Measurements from ENCODE around the gene PTGS2. TPM values are rescaled to one million over a fixed set of nuclear protein-coding genes. Genes with fewer than 3 reads are reported as not detected.

The PTGS2 gene
- total RNA-seq: 1 to 10 TPM; 1.9 to 4.8 TPM
- long read RNA-seq, full-length matches to known transcripts: 1 of 1 reads
- long read RNA-seq, partial matches to known transcripts: 0 of 1 reads
- long read RNA-seq, other reads (novel, unspliced or antisense): 0 of 1 reads

DNA sequence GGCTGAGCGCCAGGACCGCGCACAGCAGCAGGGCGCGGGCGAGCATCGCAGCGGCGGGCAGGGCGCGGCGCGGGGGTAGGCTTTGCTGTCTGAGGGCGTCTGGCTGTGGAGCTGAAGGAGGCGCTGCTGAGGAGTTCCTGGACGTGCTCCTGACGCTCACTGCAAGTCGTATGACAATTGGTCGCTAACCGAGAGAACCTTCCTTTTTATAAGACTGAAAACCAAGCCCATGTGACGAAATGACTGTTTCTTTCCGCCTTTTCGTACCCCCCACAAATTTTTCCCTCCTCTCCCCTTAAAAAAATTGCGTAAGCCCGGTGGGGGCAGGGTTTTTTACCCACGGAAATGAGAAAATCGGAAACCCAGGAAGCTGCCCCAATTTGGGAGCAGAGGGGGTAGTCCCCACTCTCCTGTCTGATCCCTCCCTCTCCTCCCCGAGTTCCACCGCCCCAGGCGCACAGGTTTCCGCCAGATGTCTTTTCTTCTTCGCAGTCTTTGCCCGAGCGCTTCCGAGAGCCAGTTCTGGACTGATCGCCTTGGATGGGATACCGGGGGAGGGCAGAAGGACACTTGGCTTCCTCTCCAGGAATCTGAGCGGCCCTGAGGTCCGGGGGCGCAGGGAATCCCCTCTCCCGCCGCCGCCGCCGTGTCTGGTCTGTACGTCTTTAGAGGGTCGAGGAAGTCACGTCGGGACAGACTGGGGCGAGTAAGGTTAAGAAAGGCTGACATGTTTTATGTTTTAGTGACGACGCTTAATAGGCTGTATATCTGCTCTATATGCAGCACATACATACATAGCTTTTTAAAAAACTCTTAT, at the start of gene PTGS2:
TSS of gene PTGS2 (minus strand) at position 179 of the 817 bp plus-strand sequence. CDS start at position 46, 133 bp downstream.
- DNase-seq (peak; percentile 78 to 81), ATAC-seq (peak; percentile 99)
- intact Hi-C loops (cut with DNase I, micrococcal nuclease): loop anchor here in 1 of 2 donors (10.0 kb wide), 1 partner anchor 304 kb away; no protein-coding TSS in a partner anchor

DNA sequence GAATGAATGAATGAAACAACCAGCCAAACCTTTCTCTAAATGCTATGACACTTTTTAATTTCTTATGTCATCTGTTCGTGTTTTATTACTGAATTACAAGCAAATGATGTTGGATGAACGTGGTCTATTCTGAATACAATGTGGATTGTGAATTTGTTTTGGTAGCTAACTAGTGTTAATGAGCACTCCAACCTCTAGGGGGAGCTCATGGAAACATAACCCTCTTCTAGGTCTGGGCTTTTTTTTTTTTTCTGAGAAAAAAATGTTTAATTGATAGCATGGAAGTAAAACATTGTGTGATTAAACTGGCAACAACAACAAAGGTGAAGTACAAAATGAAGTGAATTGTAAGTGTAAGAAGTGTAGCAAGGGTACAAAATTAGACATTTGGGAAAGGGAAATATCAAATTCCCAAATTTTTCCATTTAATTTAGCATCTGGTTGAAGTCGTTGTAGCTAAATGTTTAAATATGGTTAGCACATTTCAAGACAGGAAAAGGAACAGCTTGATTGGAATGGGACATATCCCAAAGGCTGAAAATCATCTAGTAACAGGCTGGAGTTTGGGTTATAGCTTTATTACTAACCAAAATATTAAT, 42.6 kb upstream of the PTGS2 start:
- intact Hi-C loops (cut with DNase I, micrococcal nuclease): no loop called here
- ATAC-seq: no peak
- peak in 1 of 2 donors; percentile 6 for DNase-seq

DNA sequence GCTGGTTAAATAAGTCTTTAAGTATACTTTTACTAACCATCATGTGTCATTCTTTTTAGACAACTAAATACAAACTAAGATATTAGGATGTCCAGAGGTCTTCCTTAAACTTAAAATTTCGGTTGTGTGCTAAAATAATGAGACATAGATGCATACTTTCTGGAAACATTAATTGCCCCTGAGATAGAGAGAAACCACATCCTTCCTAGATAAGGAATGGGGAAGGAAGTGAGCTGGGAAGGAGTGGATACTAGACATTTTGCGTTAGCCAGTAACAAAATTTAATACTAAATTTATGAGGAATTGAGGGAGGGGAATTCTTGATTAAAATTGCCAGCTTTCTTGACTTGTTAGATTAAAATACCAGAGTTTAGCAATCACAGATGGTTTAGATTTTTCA, 37.1 kb upstream of the PTGS2 start:
- DNase-seq (no peak), ATAC-seq (no peak)
- intact Hi-C loops (cut with DNase I, micrococcal nuclease): loop anchor here in 1 of 2 donors (10.0 kb wide), 1 partner anchor 232 kb away; no protein-coding TSS in a partner anchor

DNA sequence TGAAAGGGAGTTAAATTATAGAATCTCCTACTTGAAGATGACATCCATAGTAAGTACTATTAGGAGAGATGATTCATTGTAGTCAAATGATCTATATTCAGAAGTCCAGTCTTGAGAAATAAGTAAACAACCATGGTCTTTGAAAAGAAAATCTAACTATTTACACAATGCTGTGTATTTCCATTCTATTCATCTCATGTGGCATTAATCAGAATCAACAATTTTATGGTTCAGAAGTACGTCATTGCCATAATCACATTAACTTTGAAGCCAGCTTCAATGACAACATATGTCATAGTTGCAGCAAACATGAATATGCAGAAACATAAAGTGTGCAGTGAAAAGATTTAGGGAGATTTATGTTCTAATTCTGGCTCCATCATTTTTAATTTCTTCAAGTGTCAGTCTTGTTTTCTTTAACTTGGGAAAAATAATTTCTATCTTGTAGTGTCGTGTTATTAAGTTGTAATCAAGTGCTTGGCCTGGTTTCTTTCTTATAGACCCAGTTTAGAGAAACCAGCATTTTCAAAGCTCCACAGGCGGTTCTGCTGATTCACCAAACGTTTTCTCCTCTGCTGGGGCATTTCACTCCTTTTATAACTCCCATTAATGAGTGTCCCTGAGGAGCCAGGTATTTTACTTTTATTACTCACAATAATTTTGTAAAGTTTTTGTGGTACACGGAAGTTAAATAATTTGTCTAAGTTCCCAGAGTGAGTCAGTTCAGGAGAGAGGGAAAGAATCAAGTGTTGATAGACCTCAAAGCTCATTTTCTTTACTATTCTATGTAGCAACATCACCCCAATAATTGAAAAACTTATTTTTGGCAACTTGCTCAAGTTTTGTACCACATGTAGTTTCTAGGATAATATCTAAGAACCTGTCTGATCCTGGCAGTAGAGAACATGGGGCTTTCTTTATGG, 35.9 kb upstream of the PTGS2 start:
- intact Hi-C loops (cut with DNase I, micrococcal nuclease): loop anchor here in 1 of 2 donors (10.0 kb wide), 1 partner anchor 231 kb away; no protein-coding TSS in a partner anchor
- DNase-seq (no peak), ATAC-seq (no peak)

DNA sequence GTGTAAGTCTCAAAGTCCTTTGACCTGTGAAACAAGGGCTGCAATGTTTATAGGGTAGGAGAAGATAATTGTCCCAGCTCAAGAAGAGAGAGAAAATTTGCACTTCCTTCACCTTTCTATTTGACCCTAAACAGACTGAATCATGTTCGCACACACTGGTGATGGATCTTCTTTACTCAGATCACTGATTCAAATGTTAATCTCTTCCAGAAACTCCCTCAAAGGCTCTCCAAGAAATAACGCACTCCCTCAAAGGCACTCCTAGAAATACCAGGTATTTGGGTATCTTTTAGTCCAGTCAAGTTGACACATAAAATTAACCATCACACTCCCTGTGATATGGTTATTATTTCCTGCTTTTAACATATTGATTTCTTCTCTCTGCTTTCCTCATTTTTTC, 30.5 kb upstream of the PTGS2 start:
- DNase-seq (no peak), ATAC-seq (no peak)
- intact Hi-C loops (cut with DNase I, micrococcal nuclease): loop anchor here in 1 of 2 donors (10.0 kb wide), 1 partner anchor 226 kb away; no protein-coding TSS in a partner anchor

DNA sequence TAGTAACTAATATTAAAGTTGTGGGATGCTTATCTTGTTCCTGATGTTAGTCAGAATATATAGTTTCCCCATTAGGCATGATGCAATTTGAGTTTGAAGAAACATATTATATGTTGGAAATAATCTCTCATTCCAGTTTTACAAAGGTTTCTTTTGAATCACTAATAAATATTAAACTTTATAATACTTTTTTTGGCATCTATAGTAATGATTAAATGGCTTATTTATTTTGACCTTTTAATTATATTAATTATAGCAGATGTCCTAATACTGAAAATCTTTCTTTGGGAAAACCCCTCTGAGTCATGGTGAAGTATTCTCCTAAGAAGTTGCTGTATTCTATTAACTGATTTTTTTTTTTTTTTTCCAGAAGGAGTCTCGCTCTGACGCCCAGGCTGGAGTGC, 28.5 kb upstream of the PTGS2 start:
- intact Hi-C loops (cut with DNase I, micrococcal nuclease): no loop called here
- DNase-seq (no peak), ATAC-seq (no peak)

DNA sequence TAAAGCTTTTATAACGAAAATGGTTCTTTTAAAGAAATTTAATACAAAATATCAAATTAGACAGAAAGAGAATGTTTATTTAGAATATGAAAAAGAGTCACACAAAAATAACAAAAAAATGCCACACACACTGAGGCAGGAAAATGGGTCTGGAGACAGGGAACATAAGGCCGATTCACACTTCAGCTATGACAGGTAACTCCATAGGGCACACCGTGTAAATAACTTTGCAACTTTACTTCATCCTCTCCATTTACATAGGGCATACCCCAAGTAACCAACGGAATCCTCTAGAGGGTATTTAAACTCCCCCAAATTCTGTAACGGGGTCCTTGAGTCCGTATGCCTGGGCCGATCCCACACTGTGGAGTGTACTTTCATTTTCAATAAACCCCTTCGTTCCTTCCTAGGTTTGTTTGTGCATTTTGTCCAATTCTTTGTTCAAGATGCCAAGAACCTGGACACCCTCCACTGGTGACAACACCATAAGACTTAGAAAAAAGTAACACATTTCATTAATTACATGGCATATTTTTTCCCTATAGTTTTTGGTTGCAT, 23.1 kb upstream of the PTGS2 start:
- DNase-seq: no peak
- intact Hi-C loops (cut with DNase I, micrococcal nuclease): no loop called here
- ATAC-seq: no peak

DNA sequence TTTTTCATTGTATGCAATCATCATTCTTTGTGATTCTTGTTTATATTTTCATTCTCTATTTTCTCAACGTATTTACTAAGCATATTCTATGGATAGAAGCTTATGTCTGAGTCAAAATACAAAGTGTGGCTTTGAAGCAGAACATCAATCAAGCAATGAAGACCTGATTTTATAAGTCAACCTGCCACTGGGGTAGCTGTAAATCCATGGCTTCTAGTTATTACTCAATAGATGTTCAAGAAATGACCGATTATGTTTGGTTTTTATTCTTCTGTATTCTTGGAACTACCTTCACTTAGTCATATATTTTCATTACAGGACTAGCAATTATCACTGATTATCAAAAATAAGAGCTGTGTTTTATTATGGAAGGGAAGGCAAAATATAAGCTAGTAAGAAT, 20.5 kb upstream of the PTGS2 start:
- intact Hi-C loops (cut with DNase I, micrococcal nuclease): no loop called here
- ATAC-seq (no peak), DNase-seq (no peak)

DNA sequence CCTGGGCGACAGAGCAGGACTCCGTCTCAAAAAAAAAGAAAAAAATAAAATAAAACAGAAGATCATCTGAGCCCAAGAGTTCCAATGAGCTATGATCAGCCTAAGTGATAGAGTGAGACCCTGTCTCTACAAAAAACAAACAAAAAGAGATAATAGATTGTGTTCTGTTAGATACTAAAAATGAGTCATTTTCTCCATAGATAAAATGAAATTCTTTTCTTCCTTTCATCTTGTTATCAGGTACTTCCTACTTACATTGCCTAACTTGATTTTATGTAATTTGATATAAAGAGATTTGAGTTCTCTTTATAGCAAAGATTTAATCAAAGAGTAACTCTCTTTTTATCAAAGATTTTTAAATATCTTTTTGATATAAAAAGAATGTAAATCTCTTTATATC, 19.3 kb upstream of the PTGS2 start:
- ATAC-seq (no peak), DNase-seq (no peak)
- intact Hi-C loops (cut with DNase I, micrococcal nuclease): no loop called here

DNA sequence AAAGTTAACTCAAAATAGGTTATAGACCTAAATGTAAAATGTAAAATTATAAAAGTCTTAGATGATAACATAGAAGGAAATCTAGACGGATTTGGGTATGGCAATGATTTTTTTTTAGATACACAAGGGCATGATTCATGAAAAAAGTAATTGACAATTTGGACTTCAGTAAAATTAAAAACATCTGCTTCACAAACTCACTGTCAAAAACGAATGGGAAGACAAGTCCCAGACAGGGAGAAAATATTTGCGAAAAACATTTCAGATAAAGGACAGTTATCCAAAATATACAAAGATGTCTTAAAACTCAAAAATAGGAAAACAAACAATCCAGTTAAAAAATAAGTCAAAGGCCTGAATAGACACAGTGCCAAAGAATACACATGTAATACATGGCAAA, 9.7 kb upstream of the PTGS2 start:
- intact Hi-C loops (cut with DNase I, micrococcal nuclease): loop anchor here in 1 of 2 donors (10.0 kb wide), 1 partner anchor 295 kb away; no protein-coding TSS in a partner anchor

DNA sequence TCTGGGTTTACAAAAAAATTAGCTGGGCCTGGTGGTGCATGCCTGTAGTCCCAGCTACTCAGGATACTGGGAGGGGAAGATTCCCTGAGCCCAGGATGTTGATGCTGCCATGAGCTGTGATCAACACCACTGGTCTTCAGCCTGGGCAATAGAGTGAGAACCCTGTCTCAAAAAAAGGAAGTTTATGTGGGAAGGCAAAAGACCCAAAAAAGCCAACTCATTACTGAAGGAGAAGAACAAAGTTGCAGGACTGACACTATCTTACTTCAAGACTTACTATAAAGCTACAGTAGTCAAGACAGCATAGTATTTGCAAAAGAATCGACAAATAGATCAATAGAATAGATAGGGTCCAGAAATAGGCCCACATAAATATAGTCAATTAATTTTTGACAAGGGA, 9.2 kb upstream of the PTGS2 start:
- no peak for DNase-seq
- intact Hi-C loops (cut with DNase I, micrococcal nuclease): loop anchor here in 1 of 2 donors (10.0 kb wide), 1 partner anchor 295 kb away; no protein-coding TSS in a partner anchor

More for the DNA sequence above, 9.7 kb upstream of the PTGS2 start:
- DNase-seq: no peak
- no peak for ATAC-seq

DNA sequence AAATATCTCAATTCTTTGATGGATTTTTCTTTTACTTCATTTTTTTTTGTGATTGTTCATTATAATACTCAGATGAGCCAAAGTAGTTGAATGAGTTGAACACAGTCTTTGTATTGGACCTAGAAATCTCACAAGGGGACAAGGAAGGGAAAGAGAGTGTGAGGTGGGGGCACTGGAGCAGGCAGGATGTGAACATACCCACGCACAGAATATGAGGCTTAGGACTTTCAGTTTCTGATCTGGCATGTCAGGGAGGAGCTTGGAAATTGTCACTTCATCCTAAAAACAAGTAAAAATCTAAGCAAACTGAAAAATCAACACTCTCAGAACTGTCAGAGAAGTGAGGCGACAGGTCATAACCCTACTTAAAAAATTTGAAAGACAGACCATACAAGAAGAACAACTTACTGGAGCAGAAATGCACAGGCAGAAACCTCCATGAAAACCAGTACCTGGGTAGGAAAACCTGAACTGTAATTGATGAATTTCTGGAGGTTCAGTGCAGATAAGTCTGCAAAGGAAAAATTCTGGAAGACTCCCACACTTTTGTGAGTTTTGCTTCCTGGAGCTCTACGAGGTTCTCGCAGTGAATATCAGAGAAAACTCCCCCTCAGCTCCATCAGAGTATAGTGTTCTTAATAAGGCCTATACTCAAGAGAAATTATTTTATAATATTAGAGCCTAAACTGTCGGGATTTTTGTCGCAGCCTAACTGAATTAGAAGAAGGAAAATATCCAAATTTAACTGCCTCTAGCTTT, 3.6 kb upstream of the PTGS2 start:
- no peak for DNase-seq
- intact Hi-C loops (cut with DNase I, micrococcal nuclease): loop anchor here in 1 of 2 donors (10.0 kb wide), 1 partner anchor 301 kb away; no protein-coding TSS in a partner anchor
- no peak for ATAC-seq

More for the DNA sequence above, 9.2 kb upstream of the PTGS2 start:
- ATAC-seq: no peak

DNA sequence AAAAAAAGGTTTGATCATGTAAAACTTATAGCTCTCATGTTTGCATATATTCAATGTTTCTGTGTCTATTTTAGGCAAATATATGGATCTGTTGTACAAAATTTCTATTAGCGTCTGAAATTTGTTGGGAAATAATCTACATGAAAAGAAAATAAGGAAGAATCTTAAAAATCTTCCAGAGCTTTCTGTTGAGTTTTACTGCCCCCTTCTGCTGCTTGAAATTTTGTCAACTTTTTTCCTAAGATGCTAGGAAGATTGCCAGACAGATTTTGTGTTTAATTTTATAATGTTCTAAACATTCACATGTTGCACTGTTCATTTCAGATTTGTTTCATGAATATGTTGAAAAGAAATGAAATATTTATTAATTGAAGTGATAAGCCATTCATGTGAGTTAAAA, 2.5 kb upstream of the PTGS2 start:
- intact Hi-C loops (cut with DNase I, micrococcal nuclease): loop anchor here in 1 of 2 donors (10.0 kb wide), 1 partner anchor 302 kb away; no protein-coding TSS in a partner anchor
- DNase-seq (no peak), ATAC-seq (no peak)

DNA sequence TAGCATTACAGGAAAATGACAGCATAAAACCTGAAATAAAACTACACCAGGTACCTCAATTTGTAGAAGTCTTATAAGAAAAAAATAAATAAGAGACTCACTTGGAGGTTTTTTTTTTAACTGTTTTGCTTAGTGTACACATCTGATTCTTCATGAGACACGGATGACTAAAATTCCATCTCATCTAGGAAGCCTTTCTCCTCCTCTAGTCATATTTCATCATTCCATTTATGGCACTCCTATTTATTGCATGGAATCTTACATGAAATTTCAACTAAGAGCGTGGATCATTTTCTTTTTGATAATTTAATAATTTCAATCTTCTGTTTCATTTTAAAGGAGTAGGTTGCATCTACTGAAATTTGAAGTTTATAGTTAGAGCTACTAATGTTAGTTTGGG, 1.6 kb upstream of the PTGS2 start:
- intact Hi-C loops (cut with DNase I, micrococcal nuclease): loop anchor here in 1 of 2 donors (10.0 kb wide), 1 partner anchor 303 kb away; no protein-coding TSS in a partner anchor
- no peak for DNase-seq
- ATAC-seq: no peak

DNA sequence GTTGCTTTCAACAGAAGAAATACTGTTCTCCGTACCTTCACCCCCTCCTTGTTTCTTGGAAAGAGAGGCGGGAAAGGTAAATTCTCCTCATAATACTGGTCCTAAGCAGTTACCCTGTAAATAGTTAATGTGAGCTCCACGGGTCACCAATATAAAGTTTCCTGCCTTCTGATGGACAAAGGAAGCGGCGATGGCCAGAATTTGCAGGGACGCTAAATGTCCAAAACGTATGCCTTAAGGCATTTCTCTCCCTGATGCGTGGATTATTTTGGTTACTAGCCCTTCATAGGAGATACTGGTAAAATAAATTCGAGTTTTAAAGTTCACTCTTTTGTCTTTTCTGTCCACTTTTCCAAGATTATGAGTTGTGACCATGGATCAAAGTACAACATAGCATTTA, 898 bp upstream of the PTGS2 start:
- ATAC-seq (no peak), DNase-seq (no peak)
- intact Hi-C loops (cut with DNase I, micrococcal nuclease): loop anchor here in 1 of 2 donors (10.0 kb wide), 1 partner anchor 304 kb away; no protein-coding TSS in a partner anchor

DNA sequence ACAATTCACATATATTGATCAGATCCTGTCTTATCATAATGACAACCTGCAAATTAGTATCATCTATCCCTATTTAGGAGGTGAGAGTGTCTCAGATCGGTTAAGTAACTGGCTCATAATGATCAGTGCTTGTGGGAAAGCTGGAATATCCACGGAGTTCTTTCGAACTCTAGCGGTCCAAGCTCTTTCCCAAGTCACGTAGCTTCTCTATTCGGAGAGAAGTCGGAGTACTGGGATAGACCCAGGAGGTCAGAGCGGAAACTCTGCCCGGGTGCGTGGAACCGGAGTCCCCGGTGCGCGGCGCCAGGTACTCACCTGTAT, 339 bp downstream of the PTGS2 start:
- no peak for ATAC-seq
- intact Hi-C loops (cut with DNase I, micrococcal nuclease): loop anchor here in 1 of 2 donors (10.0 kb wide), 1 partner anchor 305 kb away; no protein-coding TSS in a partner anchor
- DNase-seq: no peak

DNA sequence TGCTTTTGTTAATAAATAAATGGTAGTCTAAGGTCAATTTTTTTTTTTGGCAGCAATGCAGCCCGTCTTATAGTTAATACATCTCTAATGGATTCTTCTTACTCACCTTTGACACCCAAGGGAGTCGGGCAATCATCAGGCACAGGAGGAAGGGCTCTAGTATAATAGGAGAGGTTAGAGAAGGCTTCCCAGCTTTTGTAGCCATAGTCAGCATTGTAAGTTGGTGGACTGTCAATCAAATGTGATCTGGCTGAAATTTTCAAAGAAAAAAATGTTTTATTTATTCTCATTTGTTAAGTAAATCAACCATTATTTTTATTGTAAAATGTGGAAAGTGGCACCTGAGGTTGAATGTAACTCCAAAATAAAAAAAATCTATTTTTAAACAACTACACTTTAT, 2.1 kb downstream of the PTGS2 start:
- DNase-seq (no peak), ATAC-seq (no peak)
- intact Hi-C loops (cut with DNase I, micrococcal nuclease): no loop called here

Measured in left colon (tissue), 2 donors.